HEK293T (cell line): Measurements from ENCODE around the gene CLEC2A.

Experiments used
- ARNT ChIP-seq: fragments of 450-650 bp; IDR thresholded peaks from 2 replicates; pipeline ENCODE4 v1.6.1; 2017; ENCODE audit warnings: mild to moderate bottlenecking
- BHLHE40 ChIP-seq: fragments of 450-650 bp; IDR thresholded peaks from 2 replicates; pipeline ENCODE4 v1.6.1; 2016; ENCODE audit warnings: mild to moderate bottlenecking, moderate library complexity, borderline replicate concordance
- CTBP1 ChIP-seq: fragments of 450-650 bp; IDR thresholded peaks from 2 replicates; pipeline ENCODE4 v1.6.1; 2016; ENCODE audit warnings: borderline replicate concordance
- ELF4 ChIP-seq: fragments of 450-650 bp; IDR thresholded peaks from 2 replicates; pipeline ENCODE4 v1.6.1; 2017; ENCODE audit warnings: antibody characterized with exemption
- FOXA1 ChIP-seq: fragments of 450-650 bp; IDR thresholded peaks from 2 replicates; pipeline ENCODE4 v1.6.1; 2016; ENCODE audit warnings: mild to moderate bottlenecking
- FOXK2 ChIP-seq: fragments of 450-650 bp; IDR thresholded peaks from 2 replicates; pipeline ENCODE4 v1.6.1; 2016; ENCODE audit warnings: mild to moderate bottlenecking
- FOXM1 ChIP-seq: fragments of 450-650 bp; IDR thresholded peaks from 2 replicates; pipeline ENCODE4 v1.6.1; 2017; ENCODE audit warnings: mild to moderate bottlenecking, borderline replicate concordance
- HDGF ChIP-seq: fragments of 450-650 bp; IDR thresholded peaks from 2 replicates; pipeline ENCODE4 v1.6.1; 2017; ENCODE audit warnings: antibody characterized with exemption, borderline replicate concordance
- LEF1 ChIP-seq: fragments of 450-650 bp; IDR thresholded peaks from 2 replicates; pipeline ENCODE4 v1.6.1; 2017; ENCODE audit warnings: mild to moderate bottlenecking, borderline replicate concordance
- NFRKB ChIP-seq: fragments of 450-650 bp; IDR thresholded peaks from 2 replicates; pipeline ENCODE4 v1.6.1; 2016; ENCODE audit warnings: mild to moderate bottlenecking, moderate library complexity
- PKNOX1 ChIP-seq: fragments of 450-650 bp; IDR thresholded peaks from 2 replicates; pipeline ENCODE4 v1.6.1; 2016
- SUZ12 ChIP-seq: fragments of 450-650 bp; IDR thresholded peaks from 2 replicates; pipeline ENCODE4 v1.6.1; 2016; ENCODE audit warnings: mild to moderate bottlenecking
- TARDBP ChIP-seq: fragments of 450-650 bp; IDR thresholded peaks from 2 replicates; pipeline ENCODE4 v1.6.1; 2016

DNA sequence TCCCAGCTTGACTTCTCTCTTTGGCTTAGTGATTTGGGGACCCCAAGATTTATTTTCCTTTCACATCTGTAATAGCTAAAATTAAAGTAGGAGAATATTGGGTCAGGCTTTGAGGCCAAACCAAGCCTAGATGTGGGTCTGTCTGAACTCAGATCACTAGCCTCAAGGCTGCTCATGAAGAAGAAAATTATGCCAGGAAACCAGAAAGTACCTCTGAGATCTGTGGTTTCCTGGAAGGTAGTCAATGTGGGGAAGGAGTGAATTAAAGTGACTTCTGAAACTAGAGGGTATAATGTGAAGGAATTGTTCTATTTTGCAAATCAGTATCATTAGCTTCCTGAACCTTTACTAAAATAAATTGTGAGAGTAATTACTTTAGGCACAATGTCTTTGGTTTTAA, 25.7 kb upstream of the CLEC2A start:
- TF ChIP-seq NFRKB (no peak), BHLHE40 (no peak), SUZ12 (no peak), CTBP1 (no peak), FOXM1 (no peak), FOXA1 (no peak), LEF1 (no peak), TARDBP (no peak), PKNOX1 (no peak), HDGF (no peak), FOXK2 (no peak), ARNT (no peak), ELF4 (no peak)
